ENCODE measurements around the gene DLG5.

DLG5 gene

GRCh38 chr10:77841711-77842375, 84.7 kb downstream of the DLG5 start:
- DNase-seq: no peak

GRCh38 chr10:77840636-77841035, 85.9 kb downstream of the DLG5 start:
- DNase-seq: no peak

GRCh38 chr10:77837925-77838595, 88.5 kb downstream of the DLG5 start:
- no peak for DNase-seq

GRCh38 chr10:77837248-77837924, 89.2 kb downstream of the DLG5 start:
- peak in 1 of 2 experiments; percentile 35 for DNase-seq

- DNase-seq: no peak
These were observed 90.2 kb downstream of the DLG5 start for GRCh38 chr10:77836299-77836820.

- DNase-seq: no peak
These were observed 90.9 kb downstream of the DLG5 start for GRCh38 chr10:77835669-77836086.

- DNase-seq: no peak
These were observed 91.4 kb downstream of the DLG5 start for GRCh38 chr10:77834943-77835668.

- DNase-seq: no peak
These were observed 92.0 kb downstream of the DLG5 start for GRCh38 chr10:77834540-77834939.

GRCh38 chr10:77833792-77834191, 92.8 kb downstream of the DLG5 start:
- DNase-seq: no peak

GRCh38 chr10:77833225-77833624, 93.3 kb downstream of the DLG5 start:
- no peak for DNase-seq

GRCh38 chr10:77832238-77832637, 94.3 kb downstream of the DLG5 start:
- no peak for DNase-seq

- no peak for DNase-seq
These were observed 97.2 kb downstream of the DLG5 start for GRCh38 chr10:77829356-77829755.

GRCh38 chr10:77828377-77828776, 98.2 kb downstream of the DLG5 start:
- no peak for DNase-seq

- DNase-seq: no peak
These were observed 99.2 kb downstream of the DLG5 start for GRCh38 chr10:77827366-77827765.

- DNase-seq: no peak
These were observed 100.6 kb downstream of the DLG5 start for GRCh38 chr10:77825965-77826364.

GRCh38 chr10:77824908-77825307, 101.6 kb downstream of the DLG5 start:
- no peak for DNase-seq

- no peak for DNase-seq
These were observed 102.6 kb downstream of the DLG5 start for GRCh38 chr10:77823811-77824542.

GRCh38 chr10:77821551-77821950, 105.0 kb downstream of the DLG5 start:
- no peak for DNase-seq

GRCh38 chr10:77821036-77821435, 105.5 kb downstream of the DLG5 start:
- no peak for DNase-seq

- no peak for DNase-seq
These were observed 106.2 kb downstream of the DLG5 start for GRCh38 chr10:77820349-77820748.

- no peak for DNase-seq
These were observed 107.1 kb downstream of the DLG5 start for GRCh38 chr10:77819210-77820112.
